Activated gamma-delta T cell treated with Interleukin-2 at 50 U/mL for 16 hours (primary cell): ENCODE measurements around the gene ARHGAP4.

Source experiments
- DNase-seq: peaks from one replicate; pipeline ENCODE4 v3.0.0-alpha.2; 2020

The ARHGAP4 gene

DNA sequence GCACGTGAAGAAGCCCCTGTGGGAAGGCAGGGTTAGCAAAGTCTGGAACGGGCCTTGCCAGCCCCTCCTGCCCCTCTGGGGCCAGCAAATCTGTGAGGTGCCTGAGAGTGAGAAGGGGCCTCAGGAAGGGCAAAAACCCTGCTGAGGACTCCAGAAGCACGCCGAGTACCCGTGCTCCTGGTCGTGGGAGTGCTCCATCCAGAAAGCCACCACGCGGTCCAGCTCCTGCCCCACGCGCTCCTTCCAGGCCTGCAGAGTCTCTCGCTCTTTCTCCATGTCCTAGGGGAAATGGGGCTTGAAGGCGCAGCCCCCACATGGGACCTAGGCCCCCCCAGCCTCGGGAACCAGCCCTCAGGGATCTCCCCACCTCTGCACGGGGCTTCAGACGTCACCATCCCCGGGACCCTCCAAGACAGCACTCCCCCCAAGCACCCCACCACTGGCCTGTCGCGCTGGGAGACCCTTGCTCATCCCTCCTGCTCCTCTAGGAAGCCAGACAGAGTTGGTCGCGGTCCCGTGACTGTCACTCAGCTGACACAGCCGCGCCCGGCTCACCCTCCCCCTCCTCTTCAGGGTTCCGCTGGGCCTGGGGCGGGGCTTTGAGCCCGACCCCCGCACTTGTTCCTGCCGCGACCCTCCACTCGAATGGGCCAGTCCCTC lies 18.2 kb upstream of the ARHGAP4 start, which contains the start of gene RENBP:
Gene RENBP (minus strand): TSS at position 504 of the 660 bp plus-strand sequence. CDS start 33 bp downstream, at position 471.
- no peak for DNase-seq

GRCh38 chrX:153941336-153942252 lies 15.5 kb upstream of the ARHGAP4 start:
- DNase-seq: no peak

DNA sequence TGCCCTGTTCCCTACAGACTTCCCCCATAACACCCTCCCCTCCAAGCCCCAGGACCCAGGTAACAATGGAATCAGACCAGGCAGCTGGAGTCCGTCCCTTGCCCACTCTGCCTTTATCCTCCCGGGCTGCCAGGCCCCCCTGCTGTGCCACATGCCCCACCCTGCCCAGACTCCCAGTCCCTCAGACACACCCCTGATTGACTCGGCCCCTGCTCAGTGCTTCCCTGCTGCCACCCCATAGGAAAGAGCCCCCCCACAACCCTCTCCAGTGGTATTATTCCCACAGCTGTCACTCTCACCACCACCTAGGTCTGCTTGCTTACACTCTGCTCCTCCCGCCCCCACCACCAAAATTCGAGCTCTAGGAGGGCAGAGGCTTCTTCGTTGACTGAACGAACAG lies 13.5 kb upstream of the ARHGAP4 start:
- no peak for DNase-seq

DNA sequence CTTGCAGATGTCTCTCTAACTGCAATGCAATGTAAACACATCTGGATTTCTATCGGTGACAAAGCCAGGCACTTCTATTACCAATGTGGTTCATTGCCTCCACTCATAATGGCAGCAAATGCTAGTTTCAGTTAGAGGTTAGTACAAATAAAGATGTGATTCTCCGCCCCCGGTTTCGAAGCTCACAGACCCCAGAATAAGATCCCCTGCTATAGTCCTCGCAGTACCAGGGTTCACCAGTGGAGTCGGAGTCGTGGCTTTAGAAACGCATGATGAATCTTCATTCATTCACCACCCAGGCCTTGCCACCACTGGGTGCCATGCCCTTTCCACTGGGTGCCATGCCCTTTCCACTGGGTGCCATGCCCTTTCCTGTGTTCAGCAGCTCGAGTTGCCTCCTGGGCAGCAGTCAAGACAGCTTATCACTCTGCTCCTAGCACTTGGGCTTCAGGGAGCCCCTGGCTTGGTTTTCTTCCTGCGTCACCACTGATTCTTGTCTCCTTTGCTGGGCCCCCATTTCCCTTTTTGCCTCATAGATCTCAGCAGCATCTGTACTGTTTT lies 12.2 kb upstream of the ARHGAP4 start:
- no peak for DNase-seq

DNA sequence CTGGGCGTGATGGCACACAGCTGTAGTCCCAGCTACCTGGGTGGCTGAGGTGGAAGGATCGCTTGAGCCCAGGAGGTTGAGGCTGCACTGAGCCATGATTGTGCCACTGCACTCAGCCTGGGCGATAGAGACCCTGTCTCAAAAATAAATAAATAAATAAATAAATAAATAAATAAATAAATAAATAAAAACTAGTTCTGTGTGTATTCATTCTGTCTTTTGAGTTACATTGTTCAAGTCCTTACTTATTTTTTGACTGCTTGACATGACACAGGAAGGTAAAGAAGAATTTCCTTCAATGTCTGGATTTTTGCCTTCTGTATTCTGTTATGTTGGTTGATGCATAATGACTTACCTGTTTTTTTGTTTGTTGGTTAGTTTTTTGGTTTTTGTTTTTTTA lies 11.0 kb upstream of the ARHGAP4 start:
- no peak for DNase-seq

- DNase-seq: no peak
Measured at GRCh38 chrX:153935326-153935851, 9.3 kb upstream of the ARHGAP4 start.

DNA sequence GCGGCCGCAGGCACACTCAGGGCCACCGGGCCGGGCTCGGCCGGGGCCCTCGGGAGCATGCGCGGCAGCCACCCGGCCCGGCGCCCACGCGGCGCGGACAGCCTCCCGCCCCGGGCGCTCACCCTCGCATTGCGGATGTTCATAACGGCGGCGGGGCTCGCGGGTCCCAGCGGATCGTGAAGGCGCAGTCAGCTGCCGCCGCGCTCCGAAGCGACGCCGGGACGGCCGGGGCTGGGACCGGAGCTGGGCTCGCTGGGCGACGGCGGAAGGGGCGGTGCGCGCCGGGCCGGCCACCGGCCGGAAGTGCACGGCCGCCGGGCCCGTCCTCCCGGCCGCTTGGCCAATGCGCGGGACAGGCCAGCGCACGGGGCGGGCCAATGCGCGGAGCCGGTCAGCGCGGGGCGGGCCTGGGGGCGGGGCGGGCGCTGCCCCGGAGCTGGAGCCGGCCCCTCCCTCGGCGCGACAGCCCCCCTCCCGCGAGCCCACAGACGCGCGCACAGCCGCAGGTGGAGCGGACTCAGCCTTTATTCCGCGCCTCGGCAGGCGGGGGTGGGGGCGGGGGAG lies 8.8 kb upstream of the ARHGAP4 start, which contains the start of gene NAA10:
Gene NAA10 (minus strand): TSS at position 276 of the 564 bp plus-strand sequence. CDS start 133 bp downstream, at position 143.
- peak; percentile 43 for DNase-seq

DNA sequence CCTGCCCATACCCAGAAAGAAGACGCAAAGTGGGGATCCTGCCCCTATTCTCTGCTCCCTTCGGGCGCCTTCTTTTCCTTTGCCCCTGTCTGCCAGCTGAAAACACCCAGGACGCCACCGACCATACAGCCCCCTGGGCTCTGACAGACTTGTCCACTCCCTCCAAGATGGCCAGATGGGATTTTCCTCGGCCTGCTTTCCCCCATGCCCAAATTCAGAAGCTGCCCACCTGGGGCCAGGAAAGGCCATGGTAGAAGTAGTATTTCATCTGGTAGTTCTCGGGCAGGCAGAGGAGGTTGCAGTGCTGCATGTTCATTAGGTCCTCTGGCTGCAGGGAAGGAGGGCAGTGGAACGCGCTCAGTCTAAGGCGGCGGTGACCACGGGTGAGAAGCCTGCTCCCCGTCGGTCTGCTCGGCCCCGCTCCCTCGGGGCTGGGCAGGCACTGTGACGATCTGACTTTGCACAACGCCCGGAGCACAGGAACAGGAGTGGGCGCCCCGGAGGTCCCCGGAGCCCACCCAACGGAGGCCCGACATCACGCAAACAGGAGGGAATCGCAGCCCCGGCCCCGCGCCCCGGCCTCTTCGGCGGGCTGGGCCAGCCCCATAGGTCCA lies 8.2 kb upstream of the ARHGAP4 start:
- no peak for DNase-seq

DNA sequence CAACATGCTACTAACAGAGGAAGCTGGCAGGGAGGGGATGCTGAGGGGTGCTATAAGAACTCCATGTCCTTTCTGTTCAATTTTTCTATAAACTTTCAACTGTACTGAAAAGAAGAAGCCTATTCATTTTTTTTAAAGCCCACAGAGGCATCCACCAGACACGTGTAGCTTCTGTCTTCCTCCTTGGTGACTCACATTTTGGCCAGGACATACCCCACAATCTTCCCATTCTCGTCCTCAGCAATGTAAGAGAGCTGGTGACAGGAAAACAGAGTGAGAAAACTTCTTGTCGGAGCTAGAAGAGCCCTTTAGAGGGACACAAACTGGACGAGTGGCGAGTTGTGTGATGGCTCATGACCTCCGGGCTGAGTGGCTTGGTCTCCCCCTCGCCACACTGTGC lies 7.7 kb upstream of the ARHGAP4 start:
- DNase-seq: no peak

DNA sequence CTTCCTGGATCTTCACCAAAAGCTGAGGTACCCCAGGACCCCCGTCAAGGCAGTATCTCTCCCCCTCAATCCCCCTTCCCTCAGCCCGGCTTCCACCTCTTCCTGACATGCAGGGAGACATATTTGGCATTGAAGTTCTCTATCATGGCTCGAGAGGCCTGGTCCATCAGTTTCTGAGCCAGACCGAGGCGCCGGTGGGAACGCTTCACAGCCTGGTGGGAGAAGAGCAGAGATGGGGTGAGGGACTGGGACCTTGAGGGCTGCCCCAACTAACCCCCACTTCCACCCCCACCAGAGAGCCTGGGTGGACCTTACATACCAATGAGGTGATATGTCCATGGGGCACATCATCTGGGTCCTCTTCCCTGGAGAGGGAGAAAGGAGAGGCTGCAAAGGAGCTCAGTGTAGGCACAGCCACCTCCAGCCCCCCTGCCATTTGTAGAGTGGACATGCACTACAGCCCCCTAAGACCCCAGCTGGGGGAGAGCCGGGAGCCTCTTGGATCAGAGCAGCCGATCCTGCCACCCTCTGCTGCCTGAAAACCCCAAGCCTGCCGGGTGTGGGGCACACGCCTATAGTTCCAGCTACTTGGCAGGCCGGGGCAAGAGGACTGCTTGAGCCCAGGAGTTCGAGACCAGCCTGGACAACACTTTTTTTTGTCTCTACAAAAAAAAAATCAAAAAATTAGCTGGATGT lies 6.3 kb upstream of the ARHGAP4 start:
- no peak for DNase-seq

GRCh38 chrX:153931748-153932147 lies 5.7 kb upstream of the ARHGAP4 start:
- DNase-seq: no peak

GRCh38 chrX:153931151-153931550 lies 5.1 kb upstream of the ARHGAP4 start:
- no peak for DNase-seq

- DNase-seq: no peak
Measured at GRCh38 chrX:153930011-153930910, 4.2 kb upstream of the ARHGAP4 start.

- DNase-seq: no peak
Measured at GRCh38 chrX:153929576-153929975, 3.5 kb upstream of the ARHGAP4 start.

DNA sequence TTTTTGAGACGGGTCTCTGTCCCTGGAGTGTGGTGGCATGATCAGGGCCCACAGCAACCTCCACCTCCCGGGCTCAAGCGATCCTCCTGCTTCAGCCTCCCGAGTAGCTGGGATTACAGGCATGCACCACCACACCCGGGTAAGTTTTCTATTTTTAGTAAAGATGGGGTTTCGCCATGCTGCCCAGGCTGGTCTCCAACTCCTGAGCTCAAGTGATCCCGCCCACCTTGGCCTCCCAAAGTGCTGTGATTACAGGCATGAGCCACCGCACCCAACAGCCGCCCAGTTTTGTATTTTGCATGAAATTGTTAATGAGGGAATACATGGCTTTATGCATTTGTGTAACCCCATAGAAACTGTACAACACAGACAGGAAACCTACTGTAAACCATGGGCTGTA lies 2.8 kb upstream of the ARHGAP4 start:
- DNase-seq: no peak

GRCh38 chrX:153927922-153928760 lies 2.1 kb upstream of the ARHGAP4 start:
- peak; percentile 94 for DNase-seq

DNA sequence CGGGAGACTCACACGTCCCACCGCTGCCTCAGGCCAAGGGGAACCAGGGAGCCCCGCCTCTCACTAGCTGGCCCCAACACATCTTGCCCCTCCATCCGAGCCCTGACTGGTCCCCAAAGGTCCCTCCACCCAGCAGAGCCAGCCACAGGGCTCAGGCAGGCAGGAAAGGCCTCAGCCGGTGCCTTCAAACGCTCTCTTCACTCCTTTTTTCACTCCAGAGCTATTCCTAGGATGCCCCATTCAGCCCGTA lies 1.5 kb upstream of the ARHGAP4 start:
- no peak for DNase-seq

DNA sequence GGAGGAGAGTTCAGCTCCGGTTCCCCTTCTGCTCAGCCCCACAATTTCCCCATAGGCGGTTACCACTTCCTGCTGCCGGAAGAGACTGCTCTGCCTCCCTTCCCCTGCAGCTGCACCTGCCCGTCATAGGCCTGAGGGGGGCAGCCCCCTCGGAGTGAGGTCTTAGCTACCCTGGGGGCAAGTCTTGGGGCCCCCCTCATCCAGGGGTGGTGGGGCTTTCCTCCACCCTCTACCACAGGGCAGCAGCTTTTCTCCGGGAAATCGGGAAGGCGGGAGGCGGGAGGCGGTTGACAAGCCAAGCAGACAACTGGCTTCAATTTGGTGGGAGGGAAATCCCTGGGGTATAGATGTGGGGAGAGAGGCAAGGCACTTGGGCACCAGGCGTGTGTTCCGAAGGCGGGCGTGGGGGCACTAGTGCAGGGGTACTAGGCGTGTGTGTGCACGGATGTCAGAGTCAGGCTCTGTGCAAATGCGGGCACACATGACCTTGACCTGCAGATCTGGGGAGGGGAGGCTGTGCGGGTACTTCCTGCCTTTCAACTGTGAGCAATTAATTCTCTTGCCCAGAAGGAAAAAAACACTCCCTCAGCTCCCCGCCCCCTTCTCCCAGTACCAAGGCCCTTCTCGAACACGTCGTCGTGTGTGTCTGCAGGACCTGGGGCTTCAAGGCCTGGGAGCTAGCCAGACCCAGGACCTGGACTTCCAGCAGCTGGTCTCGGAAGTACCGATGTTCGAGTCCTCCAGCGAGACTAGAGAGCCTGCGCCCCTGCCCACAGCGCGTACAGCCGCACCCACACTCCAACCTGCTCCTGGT lies 1.0 kb upstream of the ARHGAP4 start:
- peak; percentile 82 for DNase-seq

DNA sequence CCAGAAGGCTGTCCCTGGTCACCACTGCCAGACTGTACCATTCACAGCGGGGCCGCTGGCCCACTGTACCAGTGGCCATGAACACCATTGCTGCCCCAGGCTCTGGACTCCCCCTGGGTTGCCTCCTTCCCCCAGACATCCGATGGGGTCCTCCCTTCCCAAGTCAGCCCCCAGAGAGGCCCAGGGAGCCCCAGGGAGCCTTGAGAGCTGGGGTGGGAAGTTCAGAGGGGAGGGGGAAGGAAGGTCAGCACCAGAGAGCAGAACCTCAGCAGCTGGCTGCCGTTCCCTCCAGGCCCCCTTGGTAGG lies 441 bp upstream of the ARHGAP4 start:
- DNase-seq: no peak

- DNase-seq: no peak
Measured at GRCh38 chrX:153925387-153925738, 701 bp downstream of the ARHGAP4 start.
